NT2/D1 (cell line): ENCODE results near the gene RND2.
"Not testable (repeated sequence)": the region's sequence is repeated elsewhere in the genome, so short reads cannot be mapped to it uniquely, and the experiment has no call there.

Experiments used
- DNase-seq: peaks from one replicate; pipeline ENCODE4 v3.0.0-alpha.2; 2011; ENCODE audit warnings: low read depth, low spot score
- H3K27me3 ChIP-seq: 2 replicates; pipeline ENCODE4 v1.6.0; 2011; ENCODE audit warnings: mild to moderate bottlenecking; ENCODE audit not compliant: insufficient read length, insufficient read depth
- H3K36me3 ChIP-seq: 2 replicates; pipeline ENCODE4 v1.6.1; 2011; ENCODE audit warnings: mild to moderate bottlenecking, low read length, mixed read lengths; ENCODE audit not compliant: insufficient read depth, insufficient read length
- H3K4me1 ChIP-seq: 2 replicates; pipeline ENCODE4 v1.5.1; 2011; ENCODE audit not compliant: insufficient read depth, insufficient read length
- H3K4me3 ChIP-seq: 2 replicates; pipeline ENCODE4 v1.5.1; 2011; ENCODE audit warnings: low read depth; ENCODE audit not compliant: insufficient read length
- H3K9ac ChIP-seq: 2 replicates; pipeline ENCODE4 v1.6.0; 2011; ENCODE audit warnings: low read depth; ENCODE audit not compliant: insufficient read length
- H3K9me3 ChIP-seq: 2 replicates; pipeline ENCODE4 v1.5.1; 2011; ENCODE audit warnings: mild to moderate bottlenecking, low read length; ENCODE audit not compliant: insufficient read depth
- SUZ12 ChIP-seq: IDR thresholded peaks from 2 replicates; pipeline ENCODE4 v1.6.1; 2011; ENCODE audit not compliant: insufficient read length, insufficient read depth; ENCODE audit errors: extremely low read depth
- YY1 ChIP-seq: IDR thresholded peaks from 2 replicates; pipeline ENCODE4 v1.6.1; 2011; ENCODE audit not compliant: insufficient read length, insufficient read depth
- ZNF274 ChIP-seq: IDR thresholded peaks from 2 replicates; pipeline ENCODE4 v1.6.1; 2011; ENCODE audit warnings: mild to moderate bottlenecking, low read depth, low read length

RND2 gene

DNA sequence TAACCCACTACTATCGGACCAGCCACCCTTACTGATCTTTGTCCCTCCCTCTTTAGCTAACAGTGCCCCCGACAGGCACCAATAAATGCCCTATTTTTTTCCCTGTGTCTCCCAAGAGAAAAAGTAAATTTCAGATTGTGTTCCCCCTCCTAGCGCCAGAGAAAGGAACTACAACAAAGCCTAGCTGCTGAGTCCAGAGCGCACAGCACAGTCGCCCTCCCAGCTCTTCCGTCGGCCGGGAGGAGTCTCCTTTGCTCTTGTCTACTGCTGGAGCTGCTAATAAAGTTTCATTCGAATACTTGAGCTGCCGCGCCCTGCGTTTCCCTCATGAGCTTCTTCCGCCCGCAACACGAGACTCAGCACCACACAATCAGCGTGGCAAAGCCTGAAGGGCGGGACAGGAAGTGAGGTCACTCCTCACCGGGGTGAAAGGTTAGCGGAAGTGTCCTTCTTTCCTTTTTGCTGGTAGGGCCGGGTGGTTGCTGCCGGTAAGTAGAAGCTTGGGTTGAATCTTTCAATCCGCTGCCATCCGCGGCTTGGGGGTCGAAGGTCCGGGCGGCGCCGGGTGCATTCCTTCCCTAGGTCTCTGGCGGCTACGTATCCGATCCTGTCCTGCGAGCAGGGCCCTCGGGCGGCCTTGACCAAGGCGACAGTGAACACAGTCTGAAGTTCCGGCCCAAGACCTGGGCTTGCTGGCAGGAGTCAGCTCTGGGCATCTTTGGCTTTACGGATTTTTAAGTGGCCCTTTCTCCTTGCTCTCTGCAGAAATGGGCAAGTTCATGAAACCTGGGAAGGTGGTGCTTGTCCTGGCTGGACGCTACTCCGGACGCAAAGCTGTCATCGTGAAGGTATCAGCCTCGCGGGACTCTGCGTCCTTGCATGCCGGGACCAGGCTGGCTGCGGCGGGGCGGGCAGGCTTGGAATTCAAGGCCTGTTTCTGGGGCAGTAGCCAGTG, 26.8 kb upstream of the RND2 start, which contains the start of gene RPL27:
TSS of gene RPL27 (plus strand) at position 436 of the 955 bp plus-strand sequence. CDS start at position 768, 332 bp downstream.
- peak within 1 kb of the TSS; percentile 98 for H3K4me3 ChIP-seq
- H3K36me3 ChIP-seq: peaks cover 63% of the 10 kb centered on the region
- peaks cover 5% of the 10 kb centered on the region for H3K4me1 ChIP-seq
- H3K9ac ChIP-seq: peak within 1 kb of the TSS; percentile 100
- H3K27me3 ChIP-seq: no peaks in the 10 kb centered on the region
- no peak for TF ChIP-seq ZNF274
- peak; percentile 16 for TF ChIP-seq YY1
- H3K9me3 ChIP-seq: no peaks in the 10 kb centered on the region
- peak; percentile 97 for DNase-seq

DNA sequence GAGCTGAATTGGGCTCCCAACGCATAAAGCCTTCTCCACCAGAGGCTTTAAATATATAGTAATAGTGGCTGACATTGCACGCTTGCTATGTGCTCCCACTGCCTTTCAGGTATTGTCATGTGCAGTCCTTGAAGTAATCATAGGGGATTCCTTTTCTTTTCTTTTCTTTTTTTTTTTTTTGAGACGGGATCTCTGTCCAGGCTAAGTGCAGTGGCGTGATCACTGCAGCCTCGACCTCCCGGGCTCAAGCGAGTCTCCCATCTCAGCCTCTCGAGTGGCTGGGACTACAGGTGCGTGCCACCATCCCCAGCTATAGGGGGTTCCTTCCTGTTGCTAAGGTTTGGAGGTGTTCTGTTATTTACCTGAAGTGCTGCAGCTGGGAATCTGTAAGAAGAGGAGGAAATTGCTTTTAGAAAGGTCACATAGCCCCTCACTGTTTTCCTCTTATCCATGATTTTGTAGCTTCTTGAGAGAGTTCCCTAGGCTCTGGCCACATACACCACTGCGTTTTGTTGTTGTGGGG, 26.0 kb upstream of the RND2 start:
- no peaks in the 10 kb centered on the region for H3K9me3 ChIP-seq
- no peak for TF ChIP-seq SUZ12
- TF ChIP-seq ZNF274: no peak
- TF ChIP-seq YY1: no peak
- H3K27me3 ChIP-seq: no peaks in the 10 kb centered on the region
- peak overlapping the region; percentile 100 for H3K9ac ChIP-seq
- DNase-seq: no peak
- H3K4me3 ChIP-seq: peak overlapping the region; percentile 98
- peaks cover 62% of the 10 kb centered on the region for H3K36me3 ChIP-seq
- peaks cover 8% of the 10 kb centered on the region for H3K4me1 ChIP-seq

DNA sequence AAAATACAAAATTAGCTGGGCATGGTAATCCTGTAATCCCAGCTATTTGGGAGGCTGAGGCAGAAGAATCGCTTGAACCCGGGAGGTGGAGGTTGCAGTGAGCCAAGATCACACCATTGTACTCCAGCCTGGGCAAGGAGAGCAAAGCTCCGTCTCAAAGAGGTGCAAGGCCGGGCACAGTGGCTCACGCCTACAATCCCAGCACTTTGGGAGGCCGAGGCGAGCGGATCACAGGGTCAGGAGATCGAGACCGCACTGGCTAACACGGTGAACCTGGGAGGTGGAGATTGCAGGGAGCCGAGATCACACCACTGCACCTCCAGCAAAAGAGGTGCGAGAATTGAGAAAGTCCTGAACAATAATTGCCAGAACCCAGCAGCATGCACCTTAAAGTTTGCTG, 24.1 kb upstream of the RND2 start:
- not testable (repeated sequence) for H3K27me3 ChIP-seq, H3K4me3 ChIP-seq, DNase-seq, H3K4me1 ChIP-seq, H3K9me3 ChIP-seq
- peak overlapping the region; percentile 70 for H3K9ac ChIP-seq
- H3K36me3 ChIP-seq: peaks cover 69% of the 10 kb centered on the region

DNA sequence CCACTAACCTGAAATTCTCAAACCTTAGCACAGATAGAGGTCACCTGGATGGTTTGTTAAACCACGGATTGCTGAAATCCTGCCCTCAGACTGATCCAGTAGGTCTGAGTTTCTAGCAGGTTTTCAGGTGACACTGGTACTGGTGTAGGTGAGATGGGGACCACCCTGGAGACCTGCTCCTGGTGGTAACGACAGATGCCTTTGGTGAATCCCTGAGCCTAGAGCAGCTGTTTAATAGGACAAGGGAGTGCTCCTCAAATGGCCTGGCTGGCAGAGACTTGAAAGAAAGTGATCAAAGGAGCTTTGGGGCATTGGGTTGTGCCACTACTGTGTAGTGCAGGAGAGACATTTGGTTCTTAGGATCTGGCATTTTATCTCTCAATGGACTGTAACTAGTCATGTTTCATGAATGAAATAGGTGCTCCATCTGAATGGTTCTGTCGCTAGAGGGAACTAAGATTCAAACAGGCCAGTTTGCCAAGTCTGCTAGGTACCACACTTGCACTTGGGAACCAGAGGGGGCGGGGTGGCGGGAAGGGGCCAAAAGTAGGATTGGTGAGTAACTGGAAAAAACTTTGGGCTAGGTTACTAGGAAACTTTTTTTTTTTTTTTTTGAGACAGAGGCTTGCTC, 21.4 kb upstream of the RND2 start:
- Histone ChIP-seq H3K9me3 (no peaks in the 10 kb centered on the region), H3K4me3 (no peak overlapping the region), H3K4me1 (peaks cover 10% of the 10 kb centered on the region), H3K27me3 (no peaks in the 10 kb centered on the region), H3K9ac (no peak overlapping the region), H3K36me3 (peaks cover 72% of the 10 kb centered on the region)
- no peak for DNase-seq
- TF ChIP-seq SUZ12 (no peak), ZNF274 (no peak), YY1 (no peak)

DNA sequence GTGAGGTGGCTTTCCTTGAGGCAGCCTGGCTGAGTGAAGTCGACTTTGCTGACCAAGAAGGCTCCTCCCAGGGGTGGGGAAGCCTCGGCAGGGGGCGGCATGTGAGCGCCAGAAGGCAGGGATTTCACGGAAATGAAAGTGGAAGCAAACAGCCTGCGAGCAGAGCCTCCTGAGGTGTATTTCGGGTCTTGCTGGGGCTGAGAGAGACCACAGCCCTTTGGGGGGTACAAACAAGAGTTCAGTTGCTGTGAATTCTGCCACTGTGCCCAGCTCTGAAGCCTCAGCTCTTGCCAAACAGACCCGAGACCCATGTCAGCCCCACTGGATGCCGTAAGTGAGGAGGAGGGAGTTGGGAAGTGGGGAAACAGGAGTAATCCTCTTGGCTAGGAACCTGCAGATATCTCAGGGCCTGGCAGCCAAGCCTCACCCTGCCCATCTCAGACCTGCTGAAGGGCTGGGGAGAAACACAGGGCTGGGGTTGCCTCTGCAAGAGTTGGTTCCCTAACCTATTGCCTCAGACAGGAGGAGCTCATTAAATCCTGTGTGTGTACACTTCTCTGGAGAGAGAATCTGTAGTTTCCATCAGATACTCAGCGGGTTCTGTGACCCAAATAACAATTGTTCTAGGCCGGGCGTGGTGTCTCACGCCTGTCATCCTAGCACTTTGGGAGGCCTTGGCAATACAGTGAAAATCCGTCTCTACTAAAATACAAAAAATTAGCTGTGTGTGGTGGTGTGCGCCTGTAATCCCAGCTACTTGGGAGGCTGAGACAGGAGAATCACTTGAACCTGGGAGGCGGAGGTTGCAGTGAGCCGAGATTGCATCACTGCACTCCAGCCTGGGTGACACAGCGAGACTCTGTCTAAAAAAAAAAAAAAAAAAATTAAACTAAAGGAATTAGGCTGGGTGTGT, 18.1 kb upstream of the RND2 start, which contains the start of gene IFI35:
TSS of gene IFI35 (plus strand) at position 146 of the 913 bp plus-strand sequence. CDS start at position 310, 164 bp downstream.
- DNase-seq: no peak
- Histone ChIP-seq H3K27me3 (no peaks in the 10 kb centered on the region), H3K9me3 (no peaks in the 10 kb centered on the region), H3K36me3 (peaks cover 42% of the 10 kb centered on the region), H3K4me1 (peaks cover 8% of the 10 kb centered on the region), H3K9ac (peak within 1 kb of the TSS; percentile 77), H3K4me3 (no peak within 1 kb of the TSS)
- TF ChIP-seq ZNF274 (no peak), SUZ12 (no peak), YY1 (no peak)

DNA sequence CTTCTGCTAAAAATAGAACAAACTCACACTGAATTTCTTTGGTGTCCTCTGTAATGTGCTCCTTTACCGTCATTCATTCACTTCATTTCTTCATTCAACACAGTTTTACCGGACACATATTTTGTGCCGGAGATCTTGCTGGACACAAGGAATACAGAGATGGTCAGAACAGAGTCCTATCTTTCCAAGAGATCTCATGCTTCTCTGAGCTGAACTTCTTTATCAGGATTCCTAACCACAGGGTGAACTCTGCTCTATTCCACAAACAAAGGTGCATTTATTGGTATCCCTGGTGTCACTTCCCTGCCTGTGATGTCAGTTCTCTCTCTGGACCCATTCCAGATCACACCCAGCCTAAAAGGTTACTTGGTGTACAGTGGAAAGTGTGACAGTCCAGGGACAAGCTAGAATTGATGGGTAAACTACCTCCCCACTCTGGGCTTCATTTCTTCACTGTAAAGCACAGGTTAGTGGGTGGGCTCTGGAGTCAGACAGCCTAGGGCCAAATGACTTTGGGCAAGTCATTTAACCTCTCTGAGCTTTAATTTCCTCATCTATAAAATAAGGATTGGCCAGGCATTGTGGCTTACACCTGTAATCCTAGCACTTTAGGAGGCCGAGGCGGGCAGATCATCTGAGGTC, 14.2 kb upstream of the RND2 start:
- H3K4me3 ChIP-seq: no peak overlapping the region
- H3K27me3 ChIP-seq: no peaks in the 10 kb centered on the region
- peaks cover 22% of the 10 kb centered on the region for H3K4me1 ChIP-seq
- TF ChIP-seq ZNF274 (no peak), SUZ12 (no peak), YY1 (no peak)
- no peaks in the 10 kb centered on the region for H3K9me3 ChIP-seq
- no peak for DNase-seq
- peaks cover 34% of the 10 kb centered on the region for H3K36me3 ChIP-seq
- H3K9ac ChIP-seq: no peak overlapping the region
